Measurements from ENCODE around the gene FAAP100. TPM values are rescaled to one million over a fixed set of nuclear protein-coding genes. Genes with fewer than 3 reads are reported as not detected.

Gene FAAP100
- total RNA-seq, 1 experiment from 2014 or later = 34.0 TPM

DNA sequence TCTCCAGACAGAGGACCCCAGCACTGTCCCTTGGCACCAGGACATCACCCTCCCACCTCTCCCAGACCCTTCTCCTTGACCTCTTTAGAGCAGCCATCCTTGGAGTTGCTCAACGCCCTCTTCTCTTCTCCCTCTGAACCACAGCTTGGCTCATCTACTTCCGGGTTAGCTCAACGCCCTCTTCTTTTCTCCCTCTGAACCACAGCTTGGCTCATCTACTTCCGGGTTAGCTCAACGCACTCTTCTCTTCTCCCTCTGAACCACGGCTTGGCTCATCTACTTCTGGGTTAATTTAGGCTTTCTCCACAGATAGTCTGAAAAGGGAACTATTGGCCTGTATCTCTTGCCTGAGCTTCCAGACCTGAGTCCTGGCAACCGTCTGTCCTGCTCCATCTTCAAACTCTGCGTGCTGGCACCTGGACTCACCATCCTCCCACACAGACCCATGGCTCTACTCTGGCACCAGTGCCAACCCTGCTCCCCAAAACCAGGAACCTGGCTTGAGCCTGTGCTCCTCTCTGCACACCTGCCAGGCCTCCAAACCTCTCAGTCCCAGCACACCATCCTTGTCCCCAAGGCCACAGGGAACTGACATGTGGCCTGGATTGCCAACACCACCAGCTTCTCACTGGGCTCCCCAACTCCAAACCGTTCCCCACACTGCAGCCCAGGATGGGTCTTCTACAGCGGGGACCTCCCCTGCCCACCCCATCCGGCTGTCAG, 25.3 kb upstream of the FAAP100 start:
- no peaks in the 10 kb centered on the region for H3K9me2 ChIP-seq (ENCODE audit: insufficient read depth)
- POLR2A ChIA-PET (ENCODE audit: unreplicated experiment) = interaction anchor here (0.6 kb wide), 1 partner anchor 91 kb away, joined by 8 read pairs; no protein-coding TSS in a partner anchor
- peaks cover 28% of the 10 kb centered on the region; the same call in 1 of the 2 replicates for H3K79me2 ChIP-seq (ENCODE audit: low read depth)
- H3F3A ChIP-seq (ENCODE audit: insufficient read depth, low read depth) = peaks cover 30% of the 10 kb centered on the region
- BruUV-seq (replicated peaks) = no TSS peak
- H3K27ac ChIP-seq = peak overlapping the region; percentile 64
- H4K20me1 ChIP-seq (ENCODE audit: insufficient read depth) = peaks cover 14% of the 10 kb centered on the region
- no peak for DNase-seq
- H3K27me3 ChIP-seq (ENCODE audit: insufficient read depth, low read depth) = no peaks in the 10 kb centered on the region
- no peaks in the 10 kb centered on the region for H3K36me3 ChIP-seq (ENCODE audit: low read depth)
- CTCF ChIA-PET = interaction anchor here (0.5 kb wide), 1 partner anchor 53 kb away, joined by 3 read pairs; no protein-coding TSS in a partner anchor
- TF ChIP-seq, protein P1, sequence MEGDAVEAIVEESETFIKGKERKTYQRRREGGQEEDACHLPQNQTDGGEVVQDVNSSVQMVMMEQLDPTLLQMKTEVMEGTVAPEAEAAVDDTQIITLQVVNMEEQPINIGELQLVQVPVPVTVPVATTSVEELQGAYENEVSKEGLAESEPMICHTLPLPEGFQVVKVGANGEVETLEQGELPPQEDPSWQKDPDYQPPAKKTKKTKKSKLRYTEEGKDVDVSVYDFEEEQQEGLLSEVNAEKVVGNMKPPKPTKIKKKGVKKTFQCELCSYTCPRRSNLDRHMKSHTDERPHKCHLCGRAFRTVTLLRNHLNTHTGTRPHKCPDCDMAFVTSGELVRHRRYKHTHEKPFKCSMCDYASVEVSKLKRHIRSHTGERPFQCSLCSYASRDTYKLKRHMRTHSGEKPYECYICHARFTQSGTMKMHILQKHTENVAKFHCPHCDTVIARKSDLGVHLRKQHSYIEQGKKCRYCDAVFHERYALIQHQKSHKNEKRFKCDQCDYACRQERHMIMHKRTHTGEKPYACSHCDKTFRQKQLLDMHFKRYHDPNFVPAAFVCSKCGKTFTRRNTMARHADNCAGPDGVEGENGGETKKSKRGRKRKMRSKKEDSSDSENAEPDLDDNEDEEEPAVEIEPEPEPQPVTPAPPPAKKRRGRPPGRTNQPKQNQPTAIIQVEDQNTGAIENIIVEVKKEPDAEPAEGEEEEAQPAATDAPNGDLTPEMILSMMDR (conservative IDR thresholded peaks at IDR 0.05) = no peak
- no peak for TF ChIP-seq EZH2 (IDR thresholded peaks at IDR 0.05; ENCODE audit: low read depth)
- intact Hi-C loops (cut with micrococcal nuclease; ENCODE audit: unreplicated experiment) = loop anchor here (2.0 kb wide), 1 partner anchor 59 kb away; no protein-coding TSS in a partner anchor
- no peak overlapping the region for H2AFZ ChIP-seq
- peaks cover 33% of the 10 kb centered on the region for H3K4me1 ChIP-seq (replicated peaks; ENCODE audit: insufficient read depth)
- H3K4me3 ChIP-seq = no peak overlapping the region
- peak overlapping the region; percentile 68 for H3K4me2 ChIP-seq
- H3K9me3 ChIP-seq (ENCODE audit: insufficient read depth, low read depth) = no peaks in the 10 kb centered on the region

DNA sequence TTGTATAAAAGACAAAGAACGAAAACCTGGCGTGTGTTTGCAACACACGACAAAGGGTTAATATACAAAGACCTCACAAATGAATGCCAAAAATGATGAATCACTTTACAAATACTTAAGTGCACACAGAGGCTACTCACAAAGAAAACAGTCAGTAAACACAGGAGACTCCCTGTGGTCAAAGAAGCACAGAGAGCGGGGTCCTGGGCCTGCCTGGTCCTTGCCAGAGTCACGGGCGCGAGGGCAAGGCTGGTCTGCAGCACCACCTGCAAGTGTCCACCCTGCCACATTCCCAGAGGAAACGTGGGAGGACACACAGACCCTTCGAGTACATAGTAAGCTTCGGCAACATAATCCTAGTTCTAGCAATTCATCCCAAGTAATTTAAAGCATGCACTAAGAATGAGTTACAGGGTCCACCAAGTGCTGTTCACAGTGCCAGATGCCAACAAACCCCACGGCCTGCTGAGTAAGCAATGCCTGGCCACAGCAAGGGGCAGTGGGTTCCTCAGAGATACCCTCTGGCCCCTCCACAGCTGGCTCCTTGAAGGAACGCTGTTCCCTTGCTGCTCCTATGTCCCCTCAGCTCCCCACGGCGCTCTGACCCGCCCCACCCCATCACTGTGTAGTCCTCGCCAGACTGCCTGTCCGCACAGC, 24.6 kb upstream of the FAAP100 start:
- intact Hi-C loops (cut with micrococcal nuclease; ENCODE audit: unreplicated experiment) = loop anchor here (1.0 to 2.0 kb wide), 3 partner anchors 9 to 58 kb away; no protein-coding TSS in a partner anchor
- no peak for TF ChIP-seq EZH2 (IDR thresholded peaks at IDR 0.05; ENCODE audit: low read depth)
- TF ChIP-seq, protein P1 (conservative IDR thresholded peaks at IDR 0.05) = no peak
- no TSS peak for BruUV-seq (replicated peaks)
- peak; percentile 79 to 84 for DNase-seq
- Histone ChIP-seq H3K36me3 (ENCODE audit: low read depth) (no peaks in the 10 kb centered on the region), H3F3A (ENCODE audit: insufficient read depth, low read depth) (peaks cover 30% of the 10 kb centered on the region), H3K9me2 (ENCODE audit: insufficient read depth) (no peaks in the 10 kb centered on the region), H3K79me2 (ENCODE audit: low read depth) (peaks cover 28% of the 10 kb centered on the region; the same call in 1 of the 2 replicates), H3K9me3 (ENCODE audit: insufficient read depth, low read depth) (no peaks in the 10 kb centered on the region), H3K27me3 (ENCODE audit: insufficient read depth, low read depth) (no peaks in the 10 kb centered on the region), H3K4me3 (peak overlapping the region; percentile 40; the same call in 1 of the 2 replicates), H4K20me1 (ENCODE audit: insufficient read depth) (peaks cover 14% of the 10 kb centered on the region), H2AFZ (no peak overlapping the region), H3K4me2 (peak overlapping the region; percentile 68), H3K4me1 (replicated peaks; ENCODE audit: insufficient read depth) (peaks cover 33% of the 10 kb centered on the region), H3K27ac (peak overlapping the region; percentile 64)
- ChIA-PET POLR2A (ENCODE audit: unreplicated experiment) (interaction anchor here (0.6 kb wide), 1 partner anchor 91 kb away, joined by 8 read pairs; no protein-coding TSS in a partner anchor), CTCF (no interaction called here)

DNA sequence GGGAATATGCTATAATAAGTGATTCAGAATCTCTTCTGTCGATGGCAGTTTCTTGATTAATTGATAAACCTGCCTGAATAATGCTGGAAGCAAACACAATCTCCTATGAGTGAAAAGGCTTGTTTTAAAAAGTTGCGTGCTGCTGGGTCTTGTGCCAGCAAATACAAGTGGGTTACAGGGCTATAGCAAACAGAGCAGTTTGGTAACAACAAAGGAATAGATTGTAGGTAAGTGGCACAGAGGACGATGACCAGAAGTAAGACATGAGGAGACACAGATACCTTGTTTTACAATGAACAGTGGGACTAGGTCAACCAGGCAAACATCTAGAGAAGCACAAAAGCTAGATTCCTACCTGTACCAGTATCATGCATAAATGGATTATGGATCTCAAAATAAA, 23.7 kb upstream of the FAAP100 start:
- intact Hi-C loops (cut with micrococcal nuclease; ENCODE audit: unreplicated experiment) = loop anchor here (1.0 to 2.0 kb wide), 3 partner anchors 9 to 57 kb away; no protein-coding TSS in a partner anchor
- H3K27ac ChIP-seq = no peak overlapping the region
- H3K79me2 ChIP-seq (ENCODE audit: low read depth) = peaks cover 28% of the 10 kb centered on the region; the same call in 1 of the 2 replicates
- H4K20me1 ChIP-seq (ENCODE audit: insufficient read depth) = peaks cover 14% of the 10 kb centered on the region
- no peaks in the 10 kb centered on the region for H3K36me3 ChIP-seq (ENCODE audit: low read depth)
- TF ChIP-seq, protein P1 (conservative IDR thresholded peaks at IDR 0.05) = no peak
- TF ChIP-seq EZH2 (IDR thresholded peaks at IDR 0.05; ENCODE audit: low read depth) = no peak
- ChIA-PET CTCF (no interaction called here), POLR2A (ENCODE audit: unreplicated experiment) (interaction anchor here (0.6 kb wide), 1 partner anchor 9 kb away, joined by 4 read pairs; no protein-coding TSS in a partner anchor)
- BruUV-seq (replicated peaks) = no TSS peak
- 0 out of 2 replicates have a peak overlapping the region, but pooled peaks have one; percentile 40 for H3K4me3 ChIP-seq
- peaks cover 33% of the 10 kb centered on the region for H3K4me1 ChIP-seq (replicated peaks; ENCODE audit: insufficient read depth)
- peak overlapping the region; percentile 68 for H3K4me2 ChIP-seq
- no peaks in the 10 kb centered on the region for H3K9me3 ChIP-seq (ENCODE audit: insufficient read depth, low read depth)
- no peak overlapping the region for H2AFZ ChIP-seq
- no peak for DNase-seq
- H3F3A ChIP-seq (ENCODE audit: insufficient read depth, low read depth) = peaks cover 30% of the 10 kb centered on the region
- H3K9me2 ChIP-seq (ENCODE audit: insufficient read depth) = no peaks in the 10 kb centered on the region
- H3K27me3 ChIP-seq (ENCODE audit: insufficient read depth, low read depth) = no peaks in the 10 kb centered on the region
